GM12892 (cell line): ENCODE data around the gene ARRDC3. TPM values are rescaled to one million over a fixed set of nuclear protein-coding genes. Genes with fewer than 3 reads are reported as not detected.

Source experiments
- DNase-seq: peaks from one replicate; pipeline ENCODE4 v3.0.0; 2011; ENCODE audit not compliant: insufficient read length
- FAIRE-seq: peaks from 2 replicates; lab custom pipeline; 2011; peaks lifted over from hg19 to GRCh38; lab: Jason Lieb, UNC
- POLR2A ChIP-seq: IDR thresholded peaks from 2 replicates; pipeline ENCODE4 v1.6.1; 2011; ENCODE audit warnings: low read depth, low read length, control low read depth
- POLR2AphosphoS5 ChIP-seq: IDR thresholded peaks from 2 replicates; pipeline ENCODE4 v1.6.1; 2011; ENCODE audit warnings: low read depth, low read length, control low read depth
- TAF1 ChIP-seq: IDR thresholded peaks from 2 replicates; pipeline ENCODE4 v1.6.1; 2011; ENCODE audit warnings: low read depth, mild to moderate bottlenecking, control low read depth, low read length, borderline replicate concordance
- polyA plus RNA-seq: library from polyadenylated mRNA; unstranded; fragments of >200 nt; gene quantifications from one replicate; pipeline ENCODE4 v1.2.1, GENCODE V29; 2012; ENCODE audit warnings: missing spikeins, inconsistent platforms; ENCODE audit not compliant: missing spikeins

The ARRDC3 gene, protein sequence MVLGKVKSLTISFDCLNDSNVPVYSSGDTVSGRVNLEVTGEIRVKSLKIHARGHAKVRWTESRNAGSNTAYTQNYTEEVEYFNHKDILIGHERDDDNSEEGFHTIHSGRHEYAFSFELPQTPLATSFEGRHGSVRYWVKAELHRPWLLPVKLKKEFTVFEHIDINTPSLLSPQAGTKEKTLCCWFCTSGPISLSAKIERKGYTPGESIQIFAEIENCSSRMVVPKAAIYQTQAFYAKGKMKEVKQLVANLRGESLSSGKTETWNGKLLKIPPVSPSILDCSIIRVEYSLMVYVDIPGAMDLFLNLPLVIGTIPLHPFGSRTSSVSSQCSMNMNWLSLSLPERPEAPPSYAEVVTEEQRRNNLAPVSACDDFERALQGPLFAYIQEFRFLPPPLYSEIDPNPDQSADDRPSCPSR
- polyA plus RNA-seq: 27.5 TPM

DNA sequence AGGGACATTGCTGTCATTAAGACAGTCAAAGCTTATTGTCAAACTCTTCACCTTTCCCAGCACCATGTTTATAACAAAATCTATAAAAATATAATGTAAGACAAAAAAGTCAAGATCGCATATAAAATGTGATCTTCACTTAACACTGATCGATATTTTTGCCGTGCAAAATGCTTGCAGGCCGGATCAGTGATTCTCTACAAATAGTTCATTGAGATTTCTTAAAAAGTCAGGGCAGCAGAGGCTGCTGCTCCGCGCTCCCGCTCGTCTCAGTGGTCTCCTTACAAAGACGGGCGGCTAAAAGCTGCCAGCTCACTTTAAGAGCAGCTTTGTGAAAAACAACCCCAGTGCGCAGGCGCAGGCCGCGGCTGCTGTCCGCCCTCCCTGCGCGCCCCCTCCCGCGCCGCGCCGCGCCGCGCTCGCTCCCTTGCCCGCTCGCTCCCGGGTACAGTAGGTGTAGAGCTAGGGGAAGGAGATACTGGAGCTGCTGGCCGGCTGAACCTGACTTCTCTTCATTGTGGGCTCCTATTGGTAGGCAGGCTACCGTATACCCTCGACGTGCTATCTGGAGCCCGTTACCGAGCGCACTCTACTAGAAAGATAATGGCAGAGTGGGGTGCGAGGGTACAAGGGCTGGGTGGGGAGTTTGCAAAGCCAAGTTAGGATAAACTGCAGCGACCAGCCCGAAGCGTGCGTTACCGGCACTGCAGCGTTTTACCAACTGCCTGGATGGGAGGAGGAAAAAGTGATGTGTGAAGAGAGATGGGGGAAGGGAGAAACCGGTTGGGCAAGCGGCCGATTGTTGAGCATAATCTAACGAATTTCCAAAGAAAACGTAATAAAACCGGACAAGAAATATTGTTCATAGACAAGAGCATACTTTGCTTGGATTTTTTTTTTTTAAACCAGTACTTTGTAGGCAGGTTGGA, at the start of gene ARRDC3:
Gene ARRDC3 (minus strand): TSS at position 291 of the 929 bp plus-strand sequence. CDS start 225 bp downstream, at position 66.
- peak; percentile 97 for FAIRE-seq
- peak; percentile 45 for DNase-seq
- TF ChIP-seq POLR2AphosphoS5 (peak; percentile 99), TAF1 (peak; percentile 98), POLR2A (peak; percentile 100)

DNA sequence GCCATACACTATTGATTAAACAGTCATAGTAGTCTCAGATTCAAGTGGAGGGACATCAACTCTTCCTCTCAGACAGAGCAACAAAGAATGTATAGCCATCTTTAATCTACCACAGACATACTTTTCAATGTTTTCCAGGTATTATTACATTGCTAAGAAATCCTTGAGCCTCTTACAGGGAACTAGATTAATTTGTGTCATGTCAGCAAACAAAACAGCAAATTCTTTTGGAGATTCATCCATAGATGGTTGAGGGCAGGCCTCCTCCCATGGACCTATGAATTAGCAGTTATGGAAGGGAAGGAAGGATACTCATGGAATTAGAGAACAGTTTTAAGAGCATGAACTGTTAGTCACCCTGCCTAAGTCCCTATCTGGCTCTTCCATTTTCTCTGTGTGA, 47.8 kb upstream of the ARRDC3 start:
- TF ChIP-seq POLR2AphosphoS5: no peak
- TF ChIP-seq POLR2A: no peak
- TF ChIP-seq TAF1: no peak
- no peak for DNase-seq
- peak; percentile 30 for FAIRE-seq

DNA sequence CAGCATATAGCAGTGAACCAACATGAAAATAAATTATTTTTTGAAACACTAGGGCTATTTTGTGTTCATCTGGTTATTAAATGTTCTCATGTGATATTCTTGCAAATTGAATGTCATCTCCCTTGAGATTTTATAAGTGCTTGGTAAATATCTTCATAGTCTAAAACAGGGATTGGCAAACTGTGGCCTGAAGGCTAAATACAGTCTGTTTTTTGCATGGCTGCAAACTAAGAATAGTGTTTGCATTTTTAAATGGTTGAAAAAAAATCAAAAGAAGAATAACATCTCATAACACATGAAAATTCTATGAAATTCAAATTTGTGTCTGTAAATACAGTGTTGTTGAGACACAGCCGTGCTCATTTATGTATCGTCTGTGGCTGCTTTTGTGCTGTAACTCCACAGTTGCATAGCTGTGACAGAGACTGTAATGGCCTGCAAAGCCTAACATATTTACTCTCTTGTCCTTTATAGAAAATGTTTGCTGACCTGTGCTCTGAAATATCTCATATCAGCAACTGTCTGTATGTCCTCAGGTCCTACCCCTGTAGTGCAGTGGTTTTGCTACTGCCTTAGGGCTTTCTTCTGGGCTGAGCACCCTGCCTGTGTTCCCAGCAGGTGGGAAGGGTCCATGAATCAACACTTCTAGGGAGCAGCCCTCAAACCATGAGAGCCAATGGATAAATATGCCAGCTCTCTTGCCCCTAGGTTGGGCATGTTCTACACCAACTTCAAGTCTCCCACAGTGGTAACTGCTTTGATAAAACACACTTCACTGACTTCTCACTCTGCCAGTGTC, 41.7 kb upstream of the ARRDC3 start:
- no peak for TF ChIP-seq POLR2A
- no peak for TF ChIP-seq TAF1
- no peak for TF ChIP-seq POLR2AphosphoS5
- no peak for DNase-seq
- no peak for FAIRE-seq

DNA sequence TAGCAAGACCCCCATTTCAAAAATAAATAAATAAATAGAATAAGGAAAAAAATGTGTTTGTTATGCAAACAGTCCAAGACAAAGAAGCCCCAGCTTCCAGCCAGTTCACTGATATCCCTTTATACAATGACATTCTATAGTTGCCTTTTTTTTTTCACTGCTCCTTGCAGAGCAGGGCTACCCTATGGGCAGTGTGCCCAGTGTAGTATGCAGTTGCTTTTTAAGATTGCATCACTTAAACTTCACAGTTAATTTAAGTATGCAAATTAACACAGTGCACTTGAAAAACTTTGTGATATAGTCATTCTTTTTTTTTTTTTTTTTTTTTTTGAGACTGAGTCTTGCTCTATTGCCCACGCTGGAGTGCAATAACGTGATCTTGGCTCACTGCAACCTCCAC, 40.8 kb upstream of the ARRDC3 start:
- FAIRE-seq: no peak
- TF ChIP-seq POLR2A (no peak), POLR2AphosphoS5 (no peak), TAF1 (no peak)
- no peak for DNase-seq

DNA sequence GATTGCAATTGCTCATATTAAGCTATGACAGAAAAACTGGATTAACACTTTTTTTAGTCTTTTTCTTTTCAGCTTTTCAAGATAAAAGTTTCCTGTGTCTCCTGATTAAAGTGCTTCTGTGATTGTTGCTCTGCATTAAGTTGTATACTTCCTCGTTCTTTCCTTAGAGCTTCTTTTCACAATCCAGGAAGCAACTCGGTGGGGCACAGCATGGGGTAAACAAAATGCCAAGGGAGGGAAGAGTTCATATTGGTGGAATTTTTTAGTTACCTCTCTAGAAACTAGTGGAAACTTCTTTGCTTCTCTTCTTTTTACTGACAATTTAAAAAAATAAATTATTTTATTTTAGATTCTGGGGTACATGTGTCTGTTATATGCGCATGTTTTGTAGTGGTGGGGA, 37.8 kb upstream of the ARRDC3 start:
- TF ChIP-seq POLR2AphosphoS5: no peak
- TF ChIP-seq POLR2A: no peak
- no peak for TF ChIP-seq TAF1
- DNase-seq (no peak), FAIRE-seq (no peak)

DNA sequence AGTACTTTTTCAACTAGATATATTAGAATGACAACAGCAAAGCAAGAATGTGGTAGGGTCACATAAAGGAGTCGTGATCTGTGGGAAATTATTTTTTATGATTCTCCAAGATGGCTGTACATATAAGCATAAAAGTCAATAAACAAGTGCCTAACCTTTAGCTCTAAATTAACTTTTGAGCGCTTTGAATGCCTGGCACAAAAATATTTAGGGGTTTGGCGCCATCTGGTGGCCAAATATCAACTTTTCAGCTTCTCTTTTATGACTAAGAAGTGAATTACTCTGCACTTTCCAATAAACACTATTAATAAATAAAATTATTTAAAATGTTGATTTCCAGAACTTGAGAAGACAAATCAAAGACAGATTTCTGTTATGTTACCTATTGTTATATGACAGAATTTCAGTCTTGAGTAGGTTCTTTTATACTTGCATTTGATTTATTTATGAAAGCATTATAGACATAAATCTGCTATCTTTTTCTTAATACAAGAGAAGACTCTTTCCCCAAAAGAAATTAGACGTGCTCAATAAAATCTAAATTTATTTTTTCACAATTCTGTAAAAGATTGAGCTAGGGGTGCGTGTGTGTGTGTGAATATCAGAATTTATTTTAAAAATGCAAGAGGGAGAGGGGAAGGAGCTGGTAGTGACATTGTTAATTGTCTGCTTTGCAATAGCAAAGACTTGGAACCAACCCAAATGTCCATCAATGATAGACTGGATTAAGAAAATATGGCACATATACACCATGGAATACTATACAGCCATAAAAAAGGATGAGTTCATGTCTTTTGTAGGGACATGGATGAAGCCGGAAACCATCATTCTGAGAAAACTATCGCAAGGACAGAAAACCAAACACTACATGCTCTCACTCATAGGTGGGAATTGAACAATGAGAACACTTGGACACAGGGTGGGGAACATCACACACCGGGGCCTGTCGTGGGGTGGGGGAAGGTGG, 36.7 kb upstream of the ARRDC3 start:
- FAIRE-seq: no peak
- TF ChIP-seq POLR2A (no peak), POLR2AphosphoS5 (no peak), TAF1 (no peak)
- DNase-seq: no peak

DNA sequence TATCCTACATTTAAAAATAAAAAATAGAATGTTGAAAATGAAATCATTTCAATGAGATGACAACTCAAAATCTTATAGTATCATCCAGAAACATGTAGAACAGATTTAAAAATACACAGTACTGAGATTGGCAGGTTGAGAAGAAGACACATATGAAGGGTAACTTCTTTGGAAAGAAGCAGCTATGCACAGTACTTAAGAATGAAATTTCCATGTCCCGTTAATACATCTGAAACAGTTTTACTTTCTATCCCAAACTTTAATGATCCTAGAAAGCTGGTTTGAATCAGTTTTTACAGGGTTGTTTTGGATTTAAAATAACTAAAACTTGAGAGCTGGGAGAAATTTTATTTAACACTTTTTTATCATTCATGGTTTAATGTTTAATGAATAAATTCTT, 36.0 kb upstream of the ARRDC3 start:
- DNase-seq: no peak
- TF ChIP-seq POLR2A: no peak
- no peak for TF ChIP-seq TAF1
- TF ChIP-seq POLR2AphosphoS5: no peak
- peak; percentile 40 for FAIRE-seq

DNA sequence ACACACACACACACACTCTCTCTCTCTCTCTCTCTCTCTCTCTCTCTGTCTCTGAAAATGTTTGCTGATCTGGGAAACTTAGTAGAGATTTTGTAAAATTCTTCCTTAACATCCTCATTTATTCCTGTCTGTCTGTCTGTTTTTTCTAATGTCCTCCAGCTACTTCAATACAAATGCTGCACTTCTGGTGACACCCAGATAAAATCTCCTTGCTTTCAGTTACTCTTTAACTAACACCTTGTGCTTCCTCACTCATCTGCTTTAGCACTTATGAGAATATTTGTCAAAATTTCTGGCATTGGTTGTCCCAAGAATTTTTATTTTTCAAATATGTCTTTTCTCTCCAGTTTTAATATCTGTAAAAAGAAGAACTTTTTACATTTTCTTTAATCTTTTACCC, 35.0 kb upstream of the ARRDC3 start:
- TF ChIP-seq POLR2AphosphoS5 (no peak), POLR2A (no peak), TAF1 (no peak)
- DNase-seq (no peak), FAIRE-seq (peak; percentile 17)

DNA sequence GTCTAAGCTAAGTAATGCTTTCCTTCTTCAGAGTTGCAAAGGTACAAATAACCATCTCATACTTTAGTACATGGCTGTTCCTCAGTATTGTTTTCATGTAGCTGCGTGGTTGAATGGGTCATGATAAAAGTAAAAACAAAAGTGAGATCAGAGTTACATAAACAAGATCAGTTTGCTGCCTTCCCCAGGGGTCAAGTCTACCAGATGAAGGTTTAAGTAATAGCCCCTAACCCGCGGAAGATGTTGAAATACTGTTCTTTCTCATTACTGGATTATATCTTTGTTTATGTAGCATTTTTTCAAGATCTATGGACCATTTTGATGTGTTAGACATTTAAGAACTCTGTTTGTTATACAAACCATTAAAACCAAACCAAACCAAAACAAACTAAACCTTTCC, 34.1 kb upstream of the ARRDC3 start:
- DNase-seq (no peak), FAIRE-seq (peak; percentile 56)
- TF ChIP-seq POLR2A (no peak), TAF1 (no peak), POLR2AphosphoS5 (no peak)

DNA sequence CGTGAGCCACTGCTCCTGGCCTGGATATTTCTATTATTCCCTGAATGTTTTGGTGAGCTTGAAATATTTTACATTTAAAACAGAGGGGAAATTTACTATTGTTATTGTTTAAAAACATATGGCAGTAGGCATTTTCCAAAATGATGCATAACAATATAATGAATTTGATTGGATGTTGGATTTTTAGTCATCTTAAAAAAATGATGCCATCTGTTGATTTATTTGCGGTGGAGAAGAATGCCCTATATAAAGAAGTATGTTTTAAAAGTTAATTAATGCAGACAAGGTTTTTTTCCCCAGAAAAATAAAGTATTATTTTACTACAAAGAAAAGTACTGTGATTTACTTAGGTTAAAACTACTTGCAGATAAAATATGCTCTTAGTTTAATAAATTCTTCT, 33.4 kb upstream of the ARRDC3 start:
- no peak for DNase-seq
- no peak for FAIRE-seq
- TF ChIP-seq POLR2AphosphoS5 (no peak), TAF1 (no peak), POLR2A (no peak)
